NCI-H2196 (cell line): ENCODE data around the gene FOXQ1.
"Not testable (repeated sequence)": the region's sequence is repeated elsewhere in the genome, so short reads cannot be mapped to it uniquely, and the experiment has no call there.

ENCODE experiments used
- DNase-seq: peaks from one replicate; lab custom pipeline; 2025; ENCODE audit not compliant: unreplicated experiment; lab: John Stamatoyannopoulos, UW

The FOXQ1 gene

GRCh38 chr6:1361717-1362116, 49.8 kb downstream of the FOXQ1 start:
- DNase-seq, result not testable (repeated sequence)

DNA sequence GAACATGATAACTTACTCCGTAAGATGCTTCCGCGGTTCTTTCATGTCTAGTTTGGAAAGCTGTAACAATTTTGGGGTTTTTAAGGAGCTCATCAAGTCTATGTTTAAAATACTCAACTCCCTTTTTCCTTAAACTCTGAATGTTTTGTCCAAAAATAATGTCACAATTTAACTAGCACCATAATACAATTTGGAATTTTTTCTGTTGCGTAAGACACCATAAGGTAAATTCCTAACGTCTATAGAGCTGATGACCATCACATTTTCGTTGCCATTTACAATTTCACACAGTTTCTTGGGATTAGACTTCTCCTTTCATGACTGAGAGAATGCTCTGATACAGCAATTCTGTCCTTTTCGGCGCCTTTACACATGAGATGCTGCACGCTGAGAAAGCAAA, 50.7 kb downstream of the FOXQ1 start:
- no peak for DNase-seq

DNA sequence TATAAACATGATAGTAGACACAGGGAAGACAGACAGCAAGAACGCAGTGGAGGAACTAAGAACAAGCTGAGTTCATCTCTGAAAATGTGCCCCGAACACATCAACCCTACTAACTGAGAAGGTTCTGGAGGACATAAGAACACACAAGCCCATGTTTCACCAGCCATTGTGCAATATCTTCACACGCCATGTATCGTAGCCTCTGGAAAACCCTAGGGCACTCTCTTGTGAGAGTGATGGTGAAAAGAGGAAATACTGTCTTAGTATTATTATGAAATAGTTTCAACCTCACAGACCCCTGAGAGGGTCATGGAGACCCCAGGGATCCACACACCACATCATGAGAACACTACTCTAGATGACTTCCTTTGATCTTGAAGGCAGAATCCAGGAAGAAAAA, 51.4 kb downstream of the FOXQ1 start:
- DNase-seq, result no peak

- no peak for DNase-seq
These were observed 52.1 kb downstream of the FOXQ1 start for GRCh38 chr6:1363729-1364572.
